Activated B cell treated with CpG ODN at 0.5 μM for 24 hours (primary cell): Measurements from ENCODE around the gene ACSM6. TPM values are rescaled to one million over a fixed set of nuclear protein-coding genes. Genes with fewer than 3 reads are reported as not detected.

Experiments
- ATAC-seq: fragments of 200-7000 bp; cut with Tn5 transposase; one replicate; pipeline ENCODE4 v1.10.0; 2021; ENCODE audit warnings: low read depth, mild to moderate bottlenecking, moderate library complexity
- CTCF ChIA-PET: fragments of 350-600 bp; sonication (Branson Sonifier 250); formaldehyde crosslinking; loops from one replicate; lab custom pipeline; 2021; ENCODE audit warnings: antibody characterized with exemption; lab: Charles Lee
- POLR2A ChIA-PET: fragments of 350-600 bp; sonication (Branson Sonifier 250); formaldehyde crosslinking; loops from one replicate; lab custom pipeline; 2021; ENCODE audit warnings: antibody characterized with exemption; lab: Charles Lee
- DNase-seq: peaks from one replicate; pipeline ENCODE4 v3.0.0; 2022
- H3K27ac Mint-ChIP-seq: one replicate; pipeline ENCODE4 v1.8.0; 2020; ENCODE audit warnings: mixed read lengths
- H3K27me3 Mint-ChIP-seq: one replicate; pipeline ENCODE4 v1.8.0; 2021; ENCODE audit warnings: mixed read lengths
- H3K36me3 Mint-ChIP-seq: one replicate; pipeline ENCODE4 v1.8.0; 2021; ENCODE audit warnings: low read depth, mixed read lengths
- H3K4me1 Mint-ChIP-seq: one replicate; pipeline ENCODE4 v1.8.0; 2021; ENCODE audit warnings: mixed read lengths
- H3K4me3 Mint-ChIP-seq: one replicate; pipeline ENCODE4 v1.8.0; 2020; ENCODE audit warnings: mild to moderate bottlenecking, mixed read lengths
- H3K9me3 Mint-ChIP-seq: one replicate; pipeline ENCODE4 v1.8.0; 2020; ENCODE audit warnings: mixed read lengths
- intact Hi-C: fragments of 100-400 bp; cut with micrococcal nuclease; formaldehyde crosslinking; loops from one replicate; pipeline ENCODE4 v1.15.1; 2024
- total RNA-seq: library from RNA; stranded (reverse); gene quantifications from 2 replicates; pipeline ENCODE4 v1.2.3, GENCODE V29; 2022
- TF ChIP-seq, protein P1 (sequence below): fragments of 200-600 bp; IDR thresholded peaks from one replicate; pipeline ENCODE4 v1.8.0; 2022; ENCODE audit warnings: antibody characterized with exemption, mild to moderate bottlenecking

ACSM6 gene
- total RNA-seq, 1 donor from 2014 or later: not detected

DNA sequence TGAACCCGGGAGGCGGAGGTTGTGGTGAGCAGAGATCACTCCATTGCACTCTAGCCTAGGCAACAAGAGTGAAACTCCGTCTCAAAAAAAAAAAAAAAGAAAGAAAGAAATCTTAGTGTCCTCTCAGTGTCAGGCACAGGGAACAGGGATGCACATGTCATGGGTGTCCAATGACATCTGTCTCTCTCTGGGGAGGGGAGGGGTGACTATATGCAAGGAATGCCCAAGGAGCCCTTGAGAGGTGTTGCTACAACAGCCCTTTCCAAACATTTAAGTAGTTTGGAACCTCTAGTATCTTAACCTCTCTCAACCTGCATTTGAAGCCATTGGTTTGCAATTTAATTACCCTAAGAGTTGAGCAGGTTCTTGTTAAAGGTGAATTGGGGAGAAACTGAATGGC, 67.9 kb downstream of the ACSM6 start:
- Mint-ChIP-seq H3K36me3 (peaks cover 77% of the 10 kb centered on the region), H3K4me1 (peaks cover 46% of the 10 kb centered on the region), H3K27me3 (no peaks in the 10 kb centered on the region), H3K27ac (no peak overlapping the region), H3K4me3 (no peak overlapping the region), H3K9me3 (no peaks in the 10 kb centered on the region)
- ChIA-PET POLR2A (no interaction called here), CTCF (no interaction called here)
- ATAC-seq: no peak
- intact Hi-C loops: no loop called here
- TF ChIP-seq, protein P1, sequence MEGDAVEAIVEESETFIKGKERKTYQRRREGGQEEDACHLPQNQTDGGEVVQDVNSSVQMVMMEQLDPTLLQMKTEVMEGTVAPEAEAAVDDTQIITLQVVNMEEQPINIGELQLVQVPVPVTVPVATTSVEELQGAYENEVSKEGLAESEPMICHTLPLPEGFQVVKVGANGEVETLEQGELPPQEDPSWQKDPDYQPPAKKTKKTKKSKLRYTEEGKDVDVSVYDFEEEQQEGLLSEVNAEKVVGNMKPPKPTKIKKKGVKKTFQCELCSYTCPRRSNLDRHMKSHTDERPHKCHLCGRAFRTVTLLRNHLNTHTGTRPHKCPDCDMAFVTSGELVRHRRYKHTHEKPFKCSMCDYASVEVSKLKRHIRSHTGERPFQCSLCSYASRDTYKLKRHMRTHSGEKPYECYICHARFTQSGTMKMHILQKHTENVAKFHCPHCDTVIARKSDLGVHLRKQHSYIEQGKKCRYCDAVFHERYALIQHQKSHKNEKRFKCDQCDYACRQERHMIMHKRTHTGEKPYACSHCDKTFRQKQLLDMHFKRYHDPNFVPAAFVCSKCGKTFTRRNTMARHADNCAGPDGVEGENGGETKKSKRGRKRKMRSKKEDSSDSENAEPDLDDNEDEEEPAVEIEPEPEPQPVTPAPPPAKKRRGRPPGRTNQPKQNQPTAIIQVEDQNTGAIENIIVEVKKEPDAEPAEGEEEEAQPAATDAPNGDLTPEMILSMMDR: no peak
- no peak for DNase-seq

DNA sequence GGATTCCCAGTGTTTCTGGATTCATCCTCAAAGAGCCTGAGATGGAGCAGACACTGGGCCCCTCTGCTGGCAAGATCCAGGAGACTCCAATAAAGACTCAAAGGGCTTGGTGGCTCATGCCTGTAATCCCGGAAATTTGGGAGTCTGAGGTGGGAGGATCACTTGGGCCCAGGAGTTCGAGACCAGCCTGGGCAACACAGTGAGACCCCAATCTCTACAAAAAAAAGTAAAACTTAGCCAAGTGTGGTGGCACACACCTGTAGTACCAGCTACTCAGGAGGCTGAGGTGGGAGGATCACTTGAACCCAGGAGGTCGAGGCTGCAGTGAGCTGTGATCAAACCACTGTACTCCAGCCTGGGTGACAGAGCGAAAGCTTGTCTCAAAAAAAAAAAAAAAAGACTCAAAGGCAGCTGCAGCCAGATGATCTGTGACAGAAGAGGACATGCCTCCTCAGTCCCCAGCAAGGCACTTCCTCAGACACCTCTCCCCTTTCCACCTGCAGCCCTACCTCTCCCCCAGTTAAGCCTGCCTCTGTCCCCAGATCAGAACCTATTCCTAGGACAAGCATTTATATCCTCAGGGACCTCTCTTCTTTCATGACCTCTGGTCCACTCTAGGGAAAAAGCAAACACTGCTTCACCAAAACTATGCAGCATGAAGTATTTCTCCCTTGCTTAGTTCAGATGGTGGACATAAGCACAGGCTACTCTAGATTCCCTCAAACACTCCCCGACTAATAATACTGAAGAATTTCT, 68.9 kb downstream of the ACSM6 start:
- no peaks in the 10 kb centered on the region for H3K9me3 Mint-ChIP-seq
- peak; percentile 44 for ATAC-seq

DNA sequence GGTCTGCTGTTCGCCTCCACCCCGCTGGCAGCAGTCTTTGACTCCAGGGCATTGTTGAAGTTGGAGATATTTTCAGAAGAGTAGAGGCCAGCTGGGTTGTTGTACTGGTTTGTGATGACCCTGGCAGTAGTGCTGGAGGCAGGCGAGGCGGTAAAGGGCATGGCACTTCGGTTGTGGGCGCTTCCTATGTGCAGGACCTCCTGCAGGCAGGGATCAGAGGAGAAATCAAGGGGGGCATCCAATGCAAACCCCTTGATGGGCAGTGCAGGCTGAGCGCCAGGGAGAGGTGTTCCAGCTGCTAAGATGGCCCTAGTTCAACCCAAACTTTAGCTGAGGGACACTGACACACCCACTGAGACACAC, 69.8 kb downstream of the ACSM6 start:
- ChIA-PET CTCF (interaction anchor here (1.1 to 2.1 kb wide), 3 partner anchors 17 to 99 kb away, joined by 3 to 9 read pairs (median 6); no protein-coding TSS in a partner anchor), POLR2A (interaction anchor here (0.6 to 1.1 kb wide), 2 partner anchors 10 to 95 kb away, joined by 3 read pairs; no protein-coding TSS in a partner anchor)
- DNase-seq (no peak), ATAC-seq (no peak)
- Mint-ChIP-seq H3K9me3 (no peaks in the 10 kb centered on the region), H3K4me3 (no peak overlapping the region), H3K4me1 (peaks cover 56% of the 10 kb centered on the region), H3K27me3 (no peaks in the 10 kb centered on the region), H3K27ac (peak overlapping the region; percentile 60), H3K36me3 (peaks cover 71% of the 10 kb centered on the region)
- intact Hi-C loops: no loop called here
- TF ChIP-seq, protein P1: no peak

More for the DNA sequence above, 68.9 kb downstream of the ACSM6 start:
- intact Hi-C loops: no loop called here
- ChIA-PET POLR2A (interaction anchor here (0.6 kb wide), 1 partner anchor 32 kb away, joined by 4 read pairs; no protein-coding TSS in a partner anchor), CTCF (interaction anchor here (2.1 kb wide), 1 partner anchor 16 kb away, joined by 9 read pairs; no protein-coding TSS in a partner anchor)
- Mint-ChIP-seq H3K27me3 (no peaks in the 10 kb centered on the region), H3K36me3 (peaks cover 71% of the 10 kb centered on the region), H3K4me3 (no peak overlapping the region), H3K27ac (peak overlapping the region; percentile 60), H3K4me1 (peaks cover 50% of the 10 kb centered on the region)
- TF ChIP-seq, protein P1: no peak
- DNase-seq: no peak

DNA sequence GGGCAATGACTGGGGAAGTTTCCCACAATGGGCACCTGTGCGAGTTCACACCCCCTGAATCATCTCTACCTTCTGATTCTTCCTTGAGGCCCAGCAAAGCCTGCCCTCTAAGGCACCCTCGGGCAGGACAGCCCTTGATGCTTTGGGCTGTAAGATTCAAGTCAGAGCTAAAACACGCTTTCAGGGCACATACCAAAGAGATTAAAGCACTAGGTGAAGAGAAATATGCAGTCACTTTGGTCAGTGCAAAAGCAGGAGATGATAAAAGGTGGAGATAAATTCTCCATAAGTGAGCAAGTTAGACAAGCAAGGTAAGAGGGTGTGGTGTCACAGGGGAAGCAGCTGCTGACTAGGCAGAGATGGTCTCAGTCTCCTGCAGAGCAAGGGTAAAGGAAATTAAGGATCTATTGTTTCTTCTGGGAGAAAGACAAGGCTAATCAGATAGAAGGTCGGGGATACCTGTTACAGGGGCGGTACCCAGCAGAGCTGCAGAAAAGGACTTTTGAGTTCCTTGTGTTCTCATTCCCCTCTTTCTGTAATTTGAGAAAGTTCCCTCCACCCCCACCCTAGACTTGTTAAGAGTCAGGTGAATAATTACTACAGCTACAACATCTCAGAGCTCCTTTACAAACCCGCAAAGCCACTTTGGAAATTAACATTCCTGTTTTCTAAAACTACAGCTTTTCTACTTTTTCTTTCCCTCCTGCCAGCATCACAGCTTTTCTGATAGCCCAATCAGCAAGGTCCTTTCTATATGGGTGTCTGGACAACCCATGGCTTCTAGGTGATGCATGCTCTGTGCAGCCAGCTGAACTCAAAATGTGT, 70.4 kb downstream of the ACSM6 start:
- TF ChIP-seq, protein P1: no peak
- peaks cover 56% of the 10 kb centered on the region for H3K4me1 Mint-ChIP-seq
- H3K9me3 Mint-ChIP-seq: no peaks in the 10 kb centered on the region
- no peaks in the 10 kb centered on the region for H3K27me3 Mint-ChIP-seq
- peak overlapping the region; percentile 74 for H3K27ac Mint-ChIP-seq
- ChIA-PET CTCF (interaction anchor here (1.1 to 2.1 kb wide), 3 partner anchors 18 to 98 kb away, joined by 3 to 9 read pairs (median 6); no protein-coding TSS in a partner anchor), POLR2A (interaction anchor here (0.6 to 1.5 kb wide), 4 partner anchors 10 to 94 kb away, joined by 3 to 4 read pairs (median 4); no protein-coding TSS in a partner anchor)
- no peak for ATAC-seq
- DNase-seq: no peak
- no peak overlapping the region for H3K4me3 Mint-ChIP-seq
- intact Hi-C loops: no loop called here
- peaks cover 70% of the 10 kb centered on the region for H3K36me3 Mint-ChIP-seq
